Peyer's patch (tissue), 4 donors: ENCODE results near the gene BCAS3.

Source experiments
- POLR2A ChIP-seq, 2 donors: fragments of 450-650 bp; IDR thresholded peaks; one replicate each; pipeline ENCODE4 v1.5.1; 2017; ENCODE audit warnings: antibody characterized with exemption in 2 of 2, mild to moderate bottlenecking in 2 of 2, moderate library complexity in 2 of 2
- TF ChIP-seq, protein P1 (sequence below), 6 experiments: fragments of 450-650 bp in 4 of 6; fragments of 200-600 bp in 2 of 6; sonication (generic) in 1 of 6; IDR thresholded peaks; one replicate each; pipeline ENCODE4 v1.5.1; 2017 to 2019; ENCODE audit warnings: antibody characterized with exemption in 6 of 6, mild to moderate bottlenecking in 3 of 6, moderate library complexity in 1 of 6

DNA sequence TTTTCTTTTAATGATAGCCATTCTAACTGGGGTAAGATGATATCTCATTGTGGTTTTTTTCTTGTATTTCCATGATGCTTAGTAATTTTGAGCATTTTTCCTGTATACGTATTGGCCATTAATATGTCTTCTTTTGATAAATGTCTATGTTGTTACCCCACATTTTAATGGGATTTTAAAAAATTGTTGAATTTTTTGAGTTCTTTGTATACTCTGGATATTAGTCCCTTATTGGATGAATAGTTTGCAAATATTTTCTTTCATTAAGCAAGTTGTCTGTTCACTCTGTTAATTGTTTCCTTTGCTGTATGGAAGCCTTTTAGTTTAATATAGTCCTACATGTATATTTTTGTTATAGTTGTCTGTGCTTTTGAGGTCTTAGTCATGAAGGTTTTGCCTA, 79.8 kb downstream of the BCAS3 start:
- TF ChIP-seq, protein P1, sequence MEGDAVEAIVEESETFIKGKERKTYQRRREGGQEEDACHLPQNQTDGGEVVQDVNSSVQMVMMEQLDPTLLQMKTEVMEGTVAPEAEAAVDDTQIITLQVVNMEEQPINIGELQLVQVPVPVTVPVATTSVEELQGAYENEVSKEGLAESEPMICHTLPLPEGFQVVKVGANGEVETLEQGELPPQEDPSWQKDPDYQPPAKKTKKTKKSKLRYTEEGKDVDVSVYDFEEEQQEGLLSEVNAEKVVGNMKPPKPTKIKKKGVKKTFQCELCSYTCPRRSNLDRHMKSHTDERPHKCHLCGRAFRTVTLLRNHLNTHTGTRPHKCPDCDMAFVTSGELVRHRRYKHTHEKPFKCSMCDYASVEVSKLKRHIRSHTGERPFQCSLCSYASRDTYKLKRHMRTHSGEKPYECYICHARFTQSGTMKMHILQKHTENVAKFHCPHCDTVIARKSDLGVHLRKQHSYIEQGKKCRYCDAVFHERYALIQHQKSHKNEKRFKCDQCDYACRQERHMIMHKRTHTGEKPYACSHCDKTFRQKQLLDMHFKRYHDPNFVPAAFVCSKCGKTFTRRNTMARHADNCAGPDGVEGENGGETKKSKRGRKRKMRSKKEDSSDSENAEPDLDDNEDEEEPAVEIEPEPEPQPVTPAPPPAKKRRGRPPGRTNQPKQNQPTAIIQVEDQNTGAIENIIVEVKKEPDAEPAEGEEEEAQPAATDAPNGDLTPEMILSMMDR (IDR thresholded peaks at IDR 0.05) = no peak
- no peak for TF ChIP-seq POLR2A (IDR thresholded peaks at IDR 0.05)
